ENCODE measurements around the gene HSPG2.
"Not testable (repeated sequence)": the region's sequence is repeated elsewhere in the genome, so short reads cannot be mapped to it uniquely, and the experiment has no call there.

The HSPG2 gene

DNA sequence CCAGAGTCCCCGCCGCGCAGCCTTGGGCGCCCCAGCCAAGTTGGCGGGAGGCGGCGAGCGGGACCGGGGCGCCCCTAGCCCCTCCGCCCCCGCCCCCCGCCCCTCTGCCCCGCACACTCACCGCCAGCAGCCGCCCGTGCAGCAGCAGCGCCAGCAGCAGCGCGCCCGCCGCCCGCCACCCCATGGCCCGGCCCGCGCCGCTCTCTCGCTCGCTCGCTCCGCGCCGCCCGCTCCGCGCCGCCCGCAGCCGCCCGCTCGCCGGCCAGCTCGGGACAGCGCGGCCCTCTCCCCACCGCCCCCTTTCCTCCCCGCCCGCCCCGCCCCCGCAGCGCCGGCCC is at the start of gene HSPG2:
TSS of gene HSPG2 (minus strand) at position 277 of the 338 bp plus-strand sequence. CDS start at position 184, 93 bp downstream.
- no peak for DNase-seq (ENCODE audit: low read depth, low spot score)

DNA sequence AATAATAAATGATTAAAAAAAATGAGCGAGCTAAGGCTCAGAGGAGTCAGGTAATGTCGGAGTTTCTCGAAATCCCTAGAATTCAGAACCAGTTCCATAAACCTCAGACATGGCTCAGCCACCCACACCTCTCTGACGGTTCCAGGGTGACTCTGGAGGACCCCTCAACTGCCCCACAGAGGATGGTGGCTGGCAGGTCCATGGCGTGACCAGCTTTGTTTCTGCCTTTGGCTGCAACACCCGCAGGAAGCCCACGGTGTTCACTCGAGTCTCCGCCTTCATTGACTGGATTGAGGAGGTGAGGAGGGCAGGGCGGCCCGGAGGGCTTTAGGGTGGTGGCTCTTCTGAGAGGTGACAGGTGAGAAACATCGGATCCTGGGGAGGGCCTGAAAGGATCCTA is 49.3 kb upstream of the HSPG2 start:
- DNase-seq (ENCODE audit: low read depth, low spot score) = not testable (repeated sequence)

DNA sequence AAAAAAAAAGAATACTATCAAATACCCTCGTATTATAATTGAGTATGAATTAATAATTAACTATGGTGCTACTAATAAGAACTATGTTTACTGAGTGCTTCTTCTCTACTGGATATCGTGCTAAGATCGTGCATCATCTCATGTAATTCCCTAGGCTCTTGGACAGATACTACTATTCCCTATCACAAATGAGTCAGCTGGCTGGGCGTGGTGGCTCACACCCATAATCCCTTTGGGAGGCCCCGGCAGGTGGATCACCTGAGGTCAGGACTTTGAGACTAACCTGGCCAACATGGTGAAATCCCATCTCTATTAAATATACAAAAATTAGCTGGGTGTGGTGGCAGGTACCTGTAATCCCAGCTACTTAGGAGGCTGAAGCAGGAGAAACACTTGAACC is 48.8 kb upstream of the HSPG2 start:
- DNase-seq (ENCODE audit: low read depth, low spot score) = not testable (repeated sequence)

DNA sequence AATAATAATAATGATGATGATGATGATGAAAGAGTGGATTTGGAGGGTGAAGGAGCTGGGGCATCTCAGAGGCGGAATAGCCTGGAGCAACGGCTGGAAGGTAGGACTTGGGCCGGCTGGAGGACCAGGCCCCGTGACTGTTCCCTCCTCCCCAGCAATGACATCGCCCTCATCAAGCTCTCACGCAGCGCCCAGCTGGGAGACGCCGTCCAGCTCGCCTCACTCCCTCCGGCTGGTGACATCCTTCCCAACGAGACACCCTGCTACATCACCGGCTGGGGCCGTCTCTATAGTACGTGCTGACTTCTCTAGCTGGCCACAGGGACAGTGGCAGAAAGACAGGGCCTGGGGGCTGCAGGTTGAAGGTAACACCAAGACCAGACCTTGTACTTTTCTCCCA is 46.4 kb upstream of the HSPG2 start:
- DNase-seq (ENCODE audit: low read depth, low spot score) = not testable (repeated sequence)

DNA sequence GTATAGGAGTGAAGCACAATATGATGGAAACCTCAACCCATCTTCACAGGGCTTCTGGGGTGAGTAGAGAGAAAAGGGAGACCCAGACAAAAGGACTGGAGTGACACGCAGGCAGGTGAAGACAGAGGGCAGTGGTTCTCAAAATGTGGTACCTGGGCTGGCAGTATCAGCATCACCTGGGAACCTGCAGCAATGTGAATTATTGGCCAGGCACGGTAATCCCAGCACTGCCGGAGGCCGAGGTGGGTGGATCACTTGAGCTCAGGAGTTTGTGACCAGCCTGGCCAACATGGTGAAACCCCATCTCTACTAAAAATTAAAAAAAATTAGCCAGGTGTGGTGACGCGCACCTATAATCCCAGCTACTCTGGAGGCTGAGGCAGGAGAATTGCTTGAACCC is 45.0 kb upstream of the HSPG2 start:
- not testable (repeated sequence) for DNase-seq (ENCODE audit: low read depth, low spot score)

DNA sequence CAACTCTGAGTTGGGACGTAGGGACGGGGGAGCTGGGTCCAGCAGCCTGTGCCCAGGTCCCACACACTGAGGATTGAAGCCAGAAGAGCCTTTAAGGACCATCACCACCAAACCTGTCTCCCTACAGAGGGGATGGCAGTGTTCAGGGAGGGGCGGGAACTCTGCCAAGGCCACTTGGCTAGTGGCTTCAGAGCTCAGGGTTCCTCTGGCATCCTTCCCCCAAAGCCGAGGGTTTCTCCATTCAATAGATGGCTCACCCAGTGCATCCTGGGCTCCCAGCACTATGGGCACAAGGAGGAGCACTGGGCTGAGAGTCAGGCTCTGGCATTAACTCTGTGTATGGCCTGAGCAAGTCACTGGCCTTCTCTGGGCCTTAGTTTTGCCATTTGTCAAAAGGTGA is 44.1 kb upstream of the HSPG2 start:
- not testable (repeated sequence) for DNase-seq (ENCODE audit: low read depth, low spot score)

DNA sequence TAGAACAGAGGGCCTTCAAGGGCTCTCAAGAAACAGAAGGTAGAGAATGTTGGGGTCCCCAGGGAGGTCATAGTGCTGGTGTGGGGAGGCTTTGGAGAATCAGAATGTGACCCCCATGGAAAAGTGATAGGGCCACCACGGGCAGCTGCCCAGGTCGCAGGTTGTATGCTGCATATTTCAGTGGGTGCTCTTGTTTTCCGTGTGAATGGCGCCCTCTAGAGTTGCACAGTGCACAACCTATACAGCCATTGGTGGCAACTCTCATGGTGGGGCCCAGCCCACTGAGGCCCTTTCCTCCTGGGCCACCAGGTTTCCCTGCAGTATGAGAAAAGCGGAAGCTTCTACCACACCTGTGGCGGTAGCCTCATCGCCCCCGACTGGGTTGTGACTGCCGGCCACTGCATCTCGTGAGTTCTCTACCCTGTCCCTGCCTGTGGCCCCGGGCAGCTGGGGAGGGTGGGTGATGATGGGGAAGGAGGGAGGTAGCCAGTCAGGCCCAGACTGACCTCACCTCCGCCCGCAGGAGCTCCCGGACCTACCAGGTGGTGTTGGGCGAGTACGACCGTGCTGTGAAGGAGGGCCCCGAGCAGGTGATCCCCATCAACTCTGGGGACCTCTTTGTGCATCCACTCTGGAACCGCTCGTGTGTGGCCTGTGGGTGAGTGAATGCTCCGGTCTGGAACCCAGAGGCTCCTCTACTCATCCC is 43.6 kb upstream of the HSPG2 start:
- DNase-seq (ENCODE audit: low read depth, low spot score) = not testable (repeated sequence)

DNA sequence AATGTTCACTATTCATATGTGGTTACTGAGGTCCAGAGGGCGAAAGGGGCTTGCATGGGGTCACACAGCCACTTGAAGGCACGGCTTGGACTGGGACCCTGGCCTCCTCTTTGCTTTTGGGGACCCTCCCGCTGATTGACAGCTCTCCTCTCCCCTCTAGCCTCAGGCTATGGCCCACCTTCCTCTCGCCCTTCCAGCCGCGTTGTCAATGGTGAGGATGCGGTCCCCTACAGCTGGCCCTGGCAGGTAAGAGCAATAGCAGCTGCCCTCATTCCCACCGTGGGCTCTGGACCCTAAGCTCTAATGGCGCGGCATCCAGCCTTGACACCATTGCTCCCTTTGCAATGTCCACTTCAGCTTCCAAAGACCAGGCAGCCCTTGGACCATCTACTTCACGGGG is 41.1 kb upstream of the HSPG2 start:
- not testable (repeated sequence) for DNase-seq (ENCODE audit: low read depth, low spot score)

DNA sequence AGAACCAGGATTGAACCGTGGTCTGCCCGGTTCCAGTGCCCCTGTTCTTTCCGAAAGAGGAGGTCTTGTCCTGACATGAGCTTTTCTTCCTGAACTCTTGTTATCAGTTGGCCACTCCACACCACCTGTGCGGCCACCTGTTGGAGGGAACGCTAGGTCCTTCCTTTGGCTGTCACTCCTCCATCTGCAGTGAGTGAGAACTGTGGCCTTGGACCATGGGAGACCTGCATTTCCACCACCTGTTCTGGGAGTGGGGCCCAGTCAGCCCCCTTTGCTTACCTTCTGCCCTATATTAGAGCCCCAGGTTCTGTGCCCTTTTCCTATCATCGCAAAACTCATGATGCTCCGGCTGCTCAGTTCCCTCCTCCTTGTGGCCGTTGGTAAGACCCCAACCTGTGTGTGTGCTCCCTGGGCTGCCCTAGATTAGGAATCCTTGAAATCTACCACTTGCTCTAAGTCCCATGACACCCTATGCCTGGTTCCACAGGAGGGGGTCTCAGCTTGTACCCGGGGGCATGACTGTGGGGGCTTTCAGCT is 39.7 kb upstream of the HSPG2 start, which contains the start of gene CELA3B:
TSS of gene CELA3B (plus strand) at position 320 of the 537 bp plus-strand sequence. CDS start at position 338, 18 bp downstream.
- not testable (repeated sequence) for DNase-seq (ENCODE audit: low read depth, low spot score)

DNA sequence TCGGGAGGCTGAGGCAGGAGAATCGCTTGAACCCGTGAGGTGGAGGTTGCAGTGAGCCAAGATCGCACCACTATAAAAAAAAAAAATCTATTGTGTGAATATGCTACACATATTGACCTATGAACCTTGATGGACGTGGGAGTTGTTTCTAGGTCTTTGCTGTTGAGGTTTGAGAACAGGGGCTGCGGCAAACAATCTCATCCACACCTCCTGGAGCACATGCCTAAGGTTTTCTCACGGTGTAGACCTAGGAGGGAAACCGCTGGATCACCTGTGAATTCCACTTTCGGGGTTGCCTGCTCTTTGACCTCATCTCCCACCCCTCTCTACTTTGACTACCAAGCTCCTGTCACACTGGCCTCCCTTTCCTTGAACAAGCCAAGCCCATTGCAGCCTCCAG is 38.2 kb upstream of the HSPG2 start:
- DNase-seq (ENCODE audit: low read depth, low spot score) = not testable (repeated sequence)

DNA sequence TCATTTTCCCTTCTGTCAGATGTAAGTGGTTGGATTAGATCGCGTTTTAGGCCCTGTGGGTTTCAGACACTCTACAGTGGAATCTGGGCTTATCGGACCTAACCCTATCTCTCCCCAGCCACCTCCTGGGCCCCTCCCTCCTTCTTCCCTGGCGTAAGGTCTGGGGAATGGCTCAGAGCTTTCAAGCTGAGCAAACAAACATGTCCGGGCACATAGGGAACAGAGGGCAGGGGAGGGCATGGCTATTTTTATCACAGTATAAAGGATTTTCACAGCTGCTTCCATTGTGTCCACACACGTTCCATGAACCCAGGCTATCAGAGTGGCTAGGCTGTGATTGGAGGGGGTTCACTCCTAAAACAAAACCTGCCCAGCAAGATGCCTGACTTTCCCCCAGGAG is 37.6 kb upstream of the HSPG2 start:
- not testable (repeated sequence) for DNase-seq (ENCODE audit: low read depth, low spot score)

DNA sequence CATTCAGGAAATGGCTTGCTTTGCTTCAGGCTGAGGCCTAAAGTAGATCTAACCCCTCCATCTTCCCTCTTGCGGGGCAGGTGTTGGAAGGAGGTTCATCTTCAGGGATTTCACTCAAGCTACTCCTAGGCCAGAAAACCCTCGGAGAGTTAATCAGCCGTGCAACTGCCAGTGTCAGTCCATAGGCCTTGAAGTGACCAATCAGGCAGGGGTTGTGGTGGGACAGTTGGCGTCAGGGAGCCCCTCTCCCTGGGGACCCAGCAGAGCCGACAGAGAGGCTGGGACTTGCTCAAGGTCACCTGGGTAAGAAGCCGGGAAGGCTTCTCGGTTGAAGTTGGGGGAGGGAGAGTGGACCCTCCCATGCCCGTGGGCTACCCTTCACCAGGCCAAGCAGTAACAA is 36.8 kb upstream of the HSPG2 start:
- not testable (repeated sequence) for DNase-seq (ENCODE audit: low read depth, low spot score)

DNA sequence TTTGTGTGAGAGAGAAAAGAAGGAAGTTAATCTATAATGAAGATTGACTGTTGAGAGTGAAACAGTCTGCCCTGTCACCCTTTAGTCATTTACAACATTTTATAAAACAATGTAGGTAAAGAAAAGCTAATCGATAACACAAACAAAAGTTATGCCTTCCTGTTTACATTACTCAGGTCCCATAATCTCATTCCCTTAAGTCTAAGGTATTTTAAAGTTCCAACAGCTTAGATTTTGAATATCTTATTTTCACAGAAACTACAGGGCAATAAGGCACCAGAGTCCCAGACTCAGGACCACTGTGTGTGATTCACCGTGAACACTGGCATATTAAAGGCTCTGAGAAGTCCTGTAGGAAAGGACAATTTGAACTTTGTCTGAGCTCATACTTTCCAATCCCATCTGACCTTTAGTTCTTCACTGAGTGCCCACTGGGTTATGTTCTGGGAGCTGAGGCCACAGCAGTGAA is 35.9 kb upstream of the HSPG2 start:
- DNase-seq (ENCODE audit: low read depth, low spot score) = not testable (repeated sequence)

DNA sequence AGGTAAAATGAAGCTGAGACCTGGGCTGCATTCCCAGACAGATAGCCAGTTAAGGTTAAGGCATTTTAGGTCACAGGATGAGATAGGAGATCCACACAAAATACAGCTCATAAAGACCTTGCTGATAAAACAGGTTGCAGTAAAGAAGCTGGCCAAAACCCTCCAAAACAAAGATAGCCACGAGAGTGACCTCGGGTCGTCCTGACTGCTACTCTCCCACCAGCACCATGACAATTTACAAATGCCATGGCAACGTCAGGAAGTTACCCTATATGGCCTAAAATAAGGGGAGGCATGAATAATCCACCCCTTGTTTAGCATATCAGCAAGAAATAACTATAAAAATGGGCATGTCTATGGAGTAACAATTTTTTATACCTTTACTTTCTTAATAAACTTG is 33.4 kb upstream of the HSPG2 start:
- DNase-seq (ENCODE audit: low read depth, low spot score) = not testable (repeated sequence)

DNA sequence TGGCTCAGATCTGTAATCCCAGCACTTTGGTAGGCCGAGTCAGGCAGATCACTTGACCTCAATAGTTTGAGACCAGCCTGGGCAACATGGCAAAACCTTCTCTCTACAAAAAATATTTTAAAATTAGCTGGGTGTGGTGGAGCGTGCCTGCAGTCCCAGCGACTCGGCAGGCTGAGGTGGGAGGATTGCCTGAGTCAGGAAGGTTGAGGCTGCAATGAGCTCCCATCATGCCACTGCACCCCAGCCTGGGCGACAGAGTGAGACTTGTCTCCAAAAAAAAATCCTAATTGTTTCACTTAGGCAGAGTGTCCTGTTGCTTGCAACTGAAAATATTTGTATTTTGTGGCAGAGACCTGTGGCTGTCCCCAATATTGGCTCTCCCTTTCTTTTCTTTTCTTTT is 32.0 kb upstream of the HSPG2 start:
- not testable (repeated sequence) for DNase-seq (ENCODE audit: low read depth, low spot score)

DNA sequence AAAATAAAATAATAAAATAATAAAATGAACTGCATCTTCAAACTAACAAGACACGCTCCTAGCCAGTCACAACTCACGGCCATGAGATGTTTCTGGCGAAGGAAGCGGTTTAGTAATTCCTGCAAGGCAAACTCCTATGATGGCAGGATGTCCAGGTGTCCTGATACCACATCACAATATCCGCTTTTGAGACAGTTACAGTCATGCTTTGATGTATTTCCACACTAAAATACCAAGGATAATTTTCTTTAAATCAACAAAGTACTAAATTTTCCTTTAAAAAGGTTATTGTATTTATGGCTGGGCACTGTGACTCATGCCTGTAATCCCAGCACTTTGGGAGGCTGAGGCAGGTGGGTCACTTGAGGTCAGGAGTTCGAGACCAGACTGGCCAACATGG is 30.1 kb upstream of the HSPG2 start:
- not testable (repeated sequence) for DNase-seq (ENCODE audit: low read depth, low spot score)

DNA sequence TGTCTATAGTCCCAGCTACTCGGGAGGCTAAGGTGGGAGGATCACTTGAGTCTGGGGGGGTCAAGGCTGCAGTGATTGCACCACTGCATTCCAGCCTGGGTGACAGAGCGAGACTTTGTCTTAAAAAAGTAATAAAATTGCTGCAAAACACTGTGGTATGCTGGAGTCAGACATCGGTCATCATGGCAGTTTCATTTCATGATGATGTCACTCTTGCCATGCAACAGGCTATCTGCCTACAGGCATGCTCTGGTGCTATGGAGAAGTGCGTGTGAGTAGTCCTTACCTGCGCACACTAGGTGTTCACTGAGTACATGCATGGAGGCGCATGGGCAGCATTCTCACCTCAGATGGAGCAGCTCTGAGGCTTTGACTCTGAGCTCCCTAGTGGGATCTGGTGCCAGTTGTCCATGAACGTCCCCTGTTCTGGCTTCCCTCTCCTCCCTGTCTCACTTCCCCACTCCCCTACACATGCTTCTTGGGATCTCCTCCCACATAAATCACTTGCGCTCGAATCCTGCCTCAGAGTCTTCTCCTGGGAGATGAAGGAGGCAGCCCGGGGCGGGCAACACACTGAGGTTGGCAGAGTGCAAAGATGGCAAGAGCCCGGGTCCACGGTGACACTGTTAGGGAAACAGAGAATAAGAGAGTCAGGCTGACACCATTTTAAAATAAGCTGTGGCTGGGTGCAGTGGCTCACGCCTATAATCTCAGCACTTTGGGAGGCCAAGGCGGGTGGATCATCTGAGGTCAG is 29.3 kb upstream of the HSPG2 start:
- DNase-seq (ENCODE audit: low read depth, low spot score) = no peak

DNA sequence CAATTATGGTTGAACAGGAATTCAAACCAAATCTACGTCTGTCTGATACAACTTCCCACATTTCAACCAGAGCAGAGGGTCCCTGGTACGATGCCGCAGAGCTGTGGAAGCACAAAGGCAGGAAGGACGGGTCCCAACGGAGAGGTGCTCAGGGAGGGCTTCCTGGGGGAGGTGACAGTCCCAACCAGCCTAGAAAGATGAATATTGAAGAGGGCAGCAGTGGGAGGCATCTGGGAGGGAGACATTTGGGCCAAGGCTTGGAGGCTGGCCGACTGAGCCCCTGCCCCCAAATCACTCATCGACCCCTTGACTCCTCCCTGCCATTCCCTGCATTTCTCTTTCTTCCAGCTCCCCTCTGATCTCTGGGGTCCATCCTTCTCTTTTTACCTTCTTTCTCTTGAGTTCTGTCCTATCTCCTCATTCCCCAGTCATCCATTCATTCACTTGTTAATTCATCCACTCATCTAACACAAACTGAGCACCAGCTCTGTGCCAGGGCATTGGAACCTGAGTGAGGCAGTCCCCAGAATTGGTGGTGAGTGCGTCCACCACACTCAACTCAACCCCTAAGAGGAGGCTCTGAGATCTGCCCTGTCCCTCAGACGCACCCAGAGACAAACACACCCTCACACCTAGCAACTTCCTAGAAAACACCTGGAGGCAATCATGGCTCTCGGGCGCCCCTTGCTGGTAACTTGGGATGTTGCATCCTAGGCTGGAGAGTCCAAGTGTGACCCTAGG is 26.5 kb upstream of the HSPG2 start:
- DNase-seq (ENCODE audit: low read depth, low spot score) = peak; percentile 61

DNA sequence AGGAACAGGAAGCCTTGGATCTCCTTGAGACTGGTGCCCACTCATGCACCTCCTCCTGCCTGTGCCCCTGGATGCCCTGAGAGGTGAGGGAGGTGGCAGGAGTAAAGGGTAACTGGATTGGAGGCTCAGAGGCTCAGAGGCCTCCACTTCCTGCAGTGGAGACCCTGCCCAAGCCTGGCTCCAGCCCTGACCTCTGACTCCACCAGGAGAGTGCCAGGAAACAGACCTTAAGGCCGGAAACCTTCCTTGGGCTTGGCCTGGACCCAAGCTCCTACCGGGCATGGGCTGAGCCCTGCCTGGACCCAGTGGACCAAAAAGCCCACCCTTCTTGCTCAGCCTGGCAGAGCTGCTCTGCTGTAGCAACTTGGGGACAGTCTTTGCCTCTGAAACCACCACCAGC is 24.7 kb upstream of the HSPG2 start:
- no peak for DNase-seq (ENCODE audit: low read depth, low spot score)

DNA sequence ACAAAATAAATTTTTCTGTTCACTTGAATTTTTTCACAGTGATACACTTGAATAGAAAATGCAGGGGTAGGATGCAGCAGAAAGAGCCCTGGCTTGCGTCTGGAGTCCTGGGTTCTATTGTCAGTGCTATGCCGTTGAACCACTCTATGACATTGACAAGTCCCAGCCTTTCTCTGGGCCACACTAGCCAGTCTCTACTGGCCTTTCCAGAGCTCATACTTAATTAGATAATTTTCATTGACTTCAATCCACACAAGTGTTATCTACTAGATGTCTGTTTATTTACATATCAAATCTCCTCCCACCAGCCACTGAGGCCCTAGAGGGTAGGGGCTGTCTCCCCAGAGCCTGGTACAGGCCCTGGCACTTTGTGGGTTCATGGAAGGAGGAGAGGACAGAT is 24.2 kb upstream of the HSPG2 start:
- DNase-seq (ENCODE audit: low read depth, low spot score) = no peak

DNA sequence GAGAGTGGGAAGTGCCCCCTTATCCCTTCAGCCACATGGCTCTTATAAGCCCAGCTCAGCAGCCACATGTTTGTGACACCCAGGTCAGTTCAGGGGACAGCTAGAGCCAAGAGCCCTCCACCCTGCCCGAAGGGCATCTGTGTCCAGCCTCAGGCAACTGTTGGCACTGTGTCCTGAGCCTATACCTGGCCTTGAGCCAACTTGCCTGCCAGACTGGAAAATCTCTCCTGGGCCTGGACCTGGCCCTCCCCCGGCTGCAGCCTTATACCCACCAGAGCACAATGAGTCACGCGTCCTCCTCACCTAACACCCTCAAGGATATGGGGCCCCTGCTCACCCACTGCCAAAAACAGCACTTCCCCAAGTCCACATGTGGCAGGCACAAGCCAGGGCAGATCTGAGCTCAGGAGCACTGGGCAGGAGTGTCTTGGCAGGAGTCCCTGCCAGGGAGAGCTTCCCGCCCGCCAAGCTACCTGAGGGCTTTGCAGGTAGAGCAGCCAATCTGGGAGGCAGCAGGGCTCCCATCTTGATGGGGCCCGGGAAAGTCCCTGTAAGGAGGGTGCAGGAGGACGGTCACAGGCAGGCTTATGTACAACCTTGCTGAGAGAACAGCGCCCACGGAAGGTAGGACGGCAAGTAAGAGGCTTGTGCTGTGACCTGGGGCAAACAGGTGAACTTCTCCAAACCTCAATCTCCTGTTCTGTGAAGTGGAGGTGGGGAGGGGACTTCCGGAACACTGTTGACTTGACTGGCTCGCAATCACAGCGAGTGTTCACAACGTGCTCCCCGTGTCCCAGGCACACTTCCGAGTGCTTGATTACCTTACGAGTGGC is 19.8 kb upstream of the HSPG2 start:
- DNase-seq (ENCODE audit: low read depth, low spot score) = peak; percentile 25
